Activated T-helper 1 cell treated with Interleukin-2 at 50 U/mL for 16 hours (primary cell): ENCODE data around the gene KLHL11.

Source experiments
- DNase-seq: peaks from one replicate; pipeline ENCODE4 v3.0.0-alpha.2; 2020; ENCODE audit warnings: low read depth

KLHL11 gene

DNA sequence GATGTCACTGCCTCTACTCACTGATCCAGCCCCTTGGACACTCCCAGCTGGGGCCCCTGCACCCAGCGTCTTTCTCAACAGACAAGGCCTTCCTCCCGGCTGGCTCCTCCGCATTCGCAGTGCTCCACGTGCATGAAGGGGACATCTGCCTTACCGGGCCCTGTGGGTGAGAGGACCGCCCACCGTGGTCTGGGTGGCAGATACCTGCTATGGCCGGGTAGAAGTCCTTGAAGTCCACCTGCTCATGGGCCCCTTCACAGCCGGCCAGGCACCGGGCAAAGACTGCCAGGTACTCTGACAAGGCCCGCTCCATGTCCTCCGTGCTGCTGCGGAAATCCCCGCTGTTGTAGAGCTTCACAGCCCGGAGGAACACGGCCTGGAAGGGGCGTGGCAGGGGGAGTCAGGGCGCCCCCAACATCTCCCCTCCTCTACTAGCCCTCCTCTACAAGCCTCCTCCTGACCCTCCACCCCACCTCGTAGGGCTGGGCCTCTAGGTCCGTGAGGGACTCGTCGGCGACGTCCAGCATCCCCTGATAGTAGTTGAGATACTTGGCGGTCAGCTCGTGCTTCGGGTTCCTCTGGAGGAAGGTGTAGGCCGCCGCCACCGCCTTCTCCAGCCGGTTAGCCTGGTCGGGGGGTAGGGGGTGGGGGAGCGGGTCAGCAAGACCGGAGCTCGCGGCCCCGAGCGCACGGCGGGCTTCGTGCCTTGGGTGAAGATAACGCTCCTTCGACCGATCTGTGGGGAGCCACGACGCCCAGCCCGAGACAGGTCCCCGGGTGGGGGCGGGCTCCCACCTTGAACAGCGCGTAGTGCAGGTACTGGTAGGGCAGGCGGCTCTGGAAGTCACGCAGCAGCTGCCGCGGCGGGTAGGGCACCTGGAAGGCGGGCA, 54.3 kb downstream of the KLHL11 start:
- no peak for DNase-seq

DNA sequence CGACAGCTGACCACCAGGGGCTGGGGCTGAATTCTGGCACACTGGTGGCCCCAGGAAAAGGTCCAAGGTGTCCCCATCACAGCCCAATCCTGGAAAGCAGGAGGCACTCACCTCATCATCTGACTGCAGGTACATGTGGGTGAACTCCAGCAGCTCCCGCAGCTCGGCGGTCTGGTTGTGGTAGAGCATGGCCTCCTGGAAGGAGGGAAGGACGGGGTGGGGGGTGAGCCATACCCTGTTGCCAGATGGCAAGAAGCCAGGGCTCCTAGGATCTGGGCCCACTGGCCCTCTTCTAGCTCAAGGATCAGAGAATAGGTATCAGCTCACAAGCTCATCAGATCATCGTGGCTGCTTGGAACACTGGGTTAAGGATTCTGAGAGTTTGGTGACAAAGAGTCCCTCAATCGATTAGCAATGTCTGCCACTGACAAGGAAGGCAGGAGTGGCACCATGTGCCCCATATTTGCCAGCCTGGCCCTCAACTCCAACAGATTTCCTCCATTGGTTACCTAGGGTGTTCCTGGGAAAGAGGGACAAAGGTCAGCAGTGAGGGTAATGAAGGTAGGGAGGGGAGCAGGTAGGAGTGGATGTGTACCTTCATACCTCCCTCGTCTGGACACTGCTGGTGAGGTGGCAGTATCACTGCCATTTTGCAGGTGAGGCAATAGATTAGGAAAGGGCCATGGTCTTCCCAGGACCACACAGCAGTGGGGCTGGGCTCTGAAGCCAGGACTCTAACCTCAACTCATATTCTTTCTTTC, 58.4 kb downstream of the KLHL11 start:
- DNase-seq = no peak
